K562 (cell line): ENCODE data around the gene HFE. TPM values are rescaled to one million over a fixed set of nuclear protein-coding genes. Genes with fewer than 3 reads are reported as not detected.
A peak's percentile ranks its signal among the peaks of the same experiment; 100 is the strongest.

Source experiments
- BDP1 ChIP-seq: IDR thresholded peaks from 3 replicates; pipeline ENCODE4 v1.6.1; 2011; ENCODE audit not compliant: insufficient read length, insufficient read depth
- CHCHD3 ChIP-seq: fragments of 250-450 bp; sonication (Bioruptor Pico); IDR thresholded peaks from 2 replicates; pipeline ENCODE4 v2.1.2; 2022; ENCODE audit warnings: mild to moderate bottlenecking
- EP300 ChIP-seq: IDR thresholded peaks from 2 replicates; pipeline ENCODE4 v1.6.1; 2012; ENCODE audit warnings: low read length, improper control_type of control experiment
- ESRRA ChIP-seq: fragments of 450-650 bp; IDR thresholded peaks from 2 replicates; pipeline ENCODE4 v1.6.1; 2014; ENCODE audit warnings: low read depth, mild to moderate bottlenecking, moderate library complexity, borderline replicate concordance
- EWSR1 ChIP-seq: fragments of 450-650 bp; IDR thresholded peaks from 2 replicates; pipeline ENCODE4 v1.6.1; 2018; ENCODE audit warnings: borderline replicate concordance, mild to moderate bottlenecking, low read depth, moderate library complexity; ENCODE audit not compliant: partially characterized antibody
- MEF2D ChIP-seq: conservative IDR thresholded peaks from 2 replicates; pipeline ENCODE4 v1.6.1; 2016; ENCODE audit warnings: low read depth, missing genetic modification characterization, missing compliant biosample characterization
- RBM15 ChIP-seq: fragments of 200-400 bp; formaldehyde crosslinking; IDR thresholded peaks from 2 replicates; pipeline ENCODE4 v1.6.1; 2018; ENCODE audit warnings: mild to moderate bottlenecking, low read length, moderate library complexity; ENCODE audit not compliant: insufficient read depth
- ZNF431 ChIP-seq: sonication (generic); formaldehyde crosslinking; IDR thresholded peaks from 2 replicates; pipeline ENCODE4 v1.8.0; 2022; ENCODE audit warnings: mild to moderate bottlenecking, missing genetic modification reagents
- ZNF778 ChIP-seq: fragments of 450-650 bp; formaldehyde crosslinking; IDR thresholded peaks from 2 replicates; pipeline ENCODE4 v1.4.0; 2020; ENCODE audit warnings: mild to moderate bottlenecking, moderate library complexity
- polyA plus RNA-seq, 8 experiments: library from polyadenylated mRNA; depleted of rRNA in 4 of 8; stranded (reverse) in 5 of 8; unstranded in 3 of 8; fragments of >200 nt; fragmentation: Nextera tagmentation in 2 of 8; fragmentation: Illumina TruSeq in 1 of 8; extraction: Ambion mirVana in 2 of 8; extraction: Trizol in 1 of 8; gene quantifications; 2 replicates each; pipeline versions ENCODE4 v1.2.1 to v1.2.3, GENCODE V29; 2011 to 2014; ENCODE audit warnings: inconsistent platforms in 1 of 8, missing spikeins in 1 of 8
- total RNA-seq, 7 experiments: library from RNA; depleted of rRNA in 6 of 7; stranded (reverse); fragments of >200 nt in 6 of 7; fragmentation: Illumina TruSeq in 2 of 7; extraction: Trizol in 2 of 7; gene quantifications; 2 replicates each; pipeline versions ENCODE4 v1.2.1 to v1.2.3, GENCODE V29; 2011 to 2021; ENCODE audit warnings: low replicate concordance in 1 of 7
- TF ChIP-seq, protein P1 (sequence below), 2 experiments: fragments of 450-650 bp in 1 of 2; IDR thresholded peaks; 2 replicates each; pipeline ENCODE4 v1.6.1; 2011 to 2017; ENCODE audit warnings: low read depth in 2 of 2, antibody characterized with exemption in 1 of 2, borderline replicate concordance in 1 of 2, low read length in 1 of 2, mild to moderate bottlenecking in 1 of 2, mixed read lengths in 1 of 2; ENCODE audit not compliant: control insufficient read depth in 1 of 2
- TF ChIP-seq, protein P2 (sequence below), 2 experiments: fragments of 450-650 bp; formaldehyde crosslinking in 1 of 2; IDR thresholded peaks; 2 replicates each; pipeline versions ENCODE4 v1.4.0 to v1.6.1; 2014 to 2020; ENCODE audit warnings: mild to moderate bottlenecking in 2 of 2, borderline replicate concordance in 1 of 2, low read depth in 1 of 2
- TF ChIP-seq, protein P3 (sequence below), 2 experiments: IDR thresholded peaks in 1 of 2; conservative IDR thresholded peaks in 1 of 2; 2 replicates each; pipeline ENCODE4 v1.6.1; 2016; ENCODE audit warnings: low read depth in 2 of 2, mild to moderate bottlenecking in 1 of 2, missing compliant biosample characterization in 1 of 2, missing genetic modification characterization in 1 of 2, moderate library complexity in 1 of 2

Gene HFE
- total and polyA plus RNA-seq, 9 of the 15 experiments (the other 6 are each of a cell fraction or from before 2014, with no cell fraction given) = 0.14 to 1.2 (median 0.76) TPM

DNA sequence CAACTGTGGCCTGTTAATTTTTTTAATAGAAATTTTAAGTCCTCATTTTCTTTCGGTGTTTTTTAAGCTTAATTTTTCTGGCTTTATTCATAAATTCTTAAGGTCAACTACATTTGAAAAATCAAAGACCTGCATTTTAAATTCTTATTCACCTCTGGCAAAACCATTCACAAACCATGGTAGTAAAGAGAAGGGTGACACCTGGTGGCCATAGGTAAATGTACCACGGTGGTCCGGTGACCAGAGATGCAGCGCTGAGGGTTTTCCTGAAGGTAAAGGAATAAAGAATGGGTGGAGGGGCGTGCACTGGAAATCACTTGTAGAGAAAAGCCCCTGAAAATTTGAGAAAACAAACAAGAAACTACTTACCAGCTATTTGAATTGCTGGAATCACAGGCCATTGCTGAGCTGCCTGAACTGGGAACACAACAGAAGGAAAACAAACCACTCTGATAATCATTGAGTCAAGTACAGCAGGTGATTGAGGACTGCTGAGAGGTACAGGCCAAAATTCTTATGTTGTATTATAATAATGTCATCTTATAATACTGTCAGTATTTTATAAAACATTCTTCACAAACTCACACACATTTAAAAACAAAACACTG, 10.1 kb downstream of the HFE start (continued):
- TF ChIP-seq, protein P1, sequence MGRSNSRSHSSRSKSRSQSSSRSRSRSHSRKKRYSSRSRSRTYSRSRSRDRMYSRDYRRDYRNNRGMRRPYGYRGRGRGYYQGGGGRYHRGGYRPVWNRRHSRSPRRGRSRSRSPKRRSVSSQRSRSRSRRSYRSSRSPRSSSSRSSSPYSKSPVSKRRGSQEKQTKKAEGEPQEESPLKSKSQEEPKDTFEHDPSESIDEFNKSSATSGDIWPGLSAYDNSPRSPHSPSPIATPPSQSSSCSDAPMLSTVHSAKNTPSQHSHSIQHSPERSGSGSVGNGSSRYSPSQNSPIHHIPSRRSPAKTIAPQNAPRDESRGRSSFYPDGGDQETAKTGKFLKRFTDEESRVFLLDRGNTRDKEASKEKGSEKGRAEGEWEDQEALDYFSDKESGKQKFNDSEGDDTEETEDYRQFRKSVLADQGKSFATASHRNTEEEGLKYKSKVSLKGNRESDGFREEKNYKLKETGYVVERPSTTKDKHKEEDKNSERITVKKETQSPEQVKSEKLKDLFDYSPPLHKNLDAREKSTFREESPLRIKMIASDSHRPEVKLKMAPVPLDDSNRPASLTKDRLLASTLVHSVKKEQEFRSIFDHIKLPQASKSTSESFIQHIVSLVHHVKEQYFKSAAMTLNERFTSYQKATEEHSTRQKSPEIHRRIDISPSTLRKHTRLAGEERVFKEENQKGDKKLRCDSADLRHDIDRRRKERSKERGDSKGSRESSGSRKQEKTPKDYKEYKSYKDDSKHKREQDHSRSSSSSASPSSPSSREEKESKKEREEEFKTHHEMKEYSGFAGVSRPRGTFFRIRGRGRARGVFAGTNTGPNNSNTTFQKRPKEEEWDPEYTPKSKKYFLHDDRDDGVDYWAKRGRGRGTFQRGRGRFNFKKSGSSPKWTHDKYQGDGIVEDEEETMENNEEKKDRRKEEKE (IDR thresholded peaks at IDR 0.05; ENCODE audit: borderline replicate concordance in 1 of 2, control insufficient read depth in 1 of 2, low read depth in 2 of 2, low read length in 1 of 2) = no peak
- TF ChIP-seq MEF2D (tag) (no peak), EWSR1 (no peak), ESRRA (no peak), ZNF778 (CRISPR knock-in tag) (no peak), BDP1 (no peak), CHCHD3 (no peak), RBM15 (no peak), ZNF431 (CRISPR knock-in tag) (no peak), EP300 (no peak)
- TF ChIP-seq, protein P2, sequence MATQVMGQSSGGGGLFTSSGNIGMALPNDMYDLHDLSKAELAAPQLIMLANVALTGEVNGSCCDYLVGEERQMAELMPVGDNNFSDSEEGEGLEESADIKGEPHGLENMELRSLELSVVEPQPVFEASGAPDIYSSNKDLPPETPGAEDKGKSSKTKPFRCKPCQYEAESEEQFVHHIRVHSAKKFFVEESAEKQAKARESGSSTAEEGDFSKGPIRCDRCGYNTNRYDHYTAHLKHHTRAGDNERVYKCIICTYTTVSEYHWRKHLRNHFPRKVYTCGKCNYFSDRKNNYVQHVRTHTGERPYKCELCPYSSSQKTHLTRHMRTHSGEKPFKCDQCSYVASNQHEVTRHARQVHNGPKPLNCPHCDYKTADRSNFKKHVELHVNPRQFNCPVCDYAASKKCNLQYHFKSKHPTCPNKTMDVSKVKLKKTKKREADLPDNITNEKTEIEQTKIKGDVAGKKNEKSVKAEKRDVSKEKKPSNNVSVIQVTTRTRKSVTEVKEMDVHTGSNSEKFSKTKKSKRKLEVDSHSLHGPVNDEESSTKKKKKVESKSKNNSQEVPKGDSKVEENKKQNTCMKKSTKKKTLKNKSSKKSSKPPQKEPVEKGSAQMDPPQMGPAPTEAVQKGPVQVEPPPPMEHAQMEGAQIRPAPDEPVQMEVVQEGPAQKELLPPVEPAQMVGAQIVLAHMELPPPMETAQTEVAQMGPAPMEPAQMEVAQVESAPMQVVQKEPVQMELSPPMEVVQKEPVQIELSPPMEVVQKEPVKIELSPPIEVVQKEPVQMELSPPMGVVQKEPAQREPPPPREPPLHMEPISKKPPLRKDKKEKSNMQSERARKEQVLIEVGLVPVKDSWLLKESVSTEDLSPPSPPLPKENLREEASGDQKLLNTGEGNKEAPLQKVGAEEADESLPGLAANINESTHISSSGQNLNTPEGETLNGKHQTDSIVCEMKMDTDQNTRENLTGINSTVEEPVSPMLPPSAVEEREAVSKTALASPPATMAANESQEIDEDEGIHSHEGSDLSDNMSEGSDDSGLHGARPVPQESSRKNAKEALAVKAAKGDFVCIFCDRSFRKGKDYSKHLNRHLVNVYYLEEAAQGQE (IDR thresholded peaks at IDR 0.05; ENCODE audit: borderline replicate concordance) = peak; percentile 91
- TF ChIP-seq, protein P2 (CRISPR knock-in tag; IDR thresholded peaks at IDR 0.05; ENCODE audit: low read depth) = no peak
- TF ChIP-seq, protein P3, sequence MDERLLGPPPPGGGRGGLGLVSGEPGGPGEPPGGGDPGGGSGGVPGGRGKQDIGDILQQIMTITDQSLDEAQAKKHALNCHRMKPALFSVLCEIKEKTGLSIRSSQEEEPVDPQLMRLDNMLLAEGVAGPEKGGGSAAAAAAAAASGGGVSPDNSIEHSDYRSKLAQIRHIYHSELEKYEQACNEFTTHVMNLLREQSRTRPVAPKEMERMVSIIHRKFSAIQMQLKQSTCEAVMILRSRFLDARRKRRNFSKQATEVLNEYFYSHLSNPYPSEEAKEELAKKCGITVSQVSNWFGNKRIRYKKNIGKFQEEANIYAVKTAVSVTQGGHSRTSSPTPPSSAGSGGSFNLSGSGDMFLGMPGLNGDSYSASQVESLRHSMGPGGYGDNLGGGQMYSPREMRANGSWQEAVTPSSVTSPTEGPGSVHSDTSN (CRISPR knock-in tag; IDR thresholded peaks at IDR 0.05; ENCODE audit: low read depth) = no peak
- TF ChIP-seq, protein P3 (tag; conservative IDR thresholded peaks at IDR 0.05; ENCODE audit: low read depth) = no peak
